ENCODE data around the gene ADAMTS2. TPM values are rescaled to one million over a fixed set of nuclear protein-coding genes. Genes with fewer than 3 reads are reported as not detected.

Gene ADAMTS2
- total RNA-seq, 3 donors from 2014 or later (not counting 1 experiment from before 2014, with no cell fraction given): 0.28 TPM; not detected in 2

- H3K4me3 Mint-ChIP-seq: no peak overlapping the region
- DNase-seq (no peak), ATAC-seq (no peak)
- Histone ChIP-seq H3K9me3 (ENCODE audit: control insufficient read depth, insufficient read depth, low read length) (peaks cover 12% of the 10 kb centered on the region), H3K4me1 (ENCODE audit: control insufficient read depth, insufficient read depth, low read length) (no peaks in the 10 kb centered on the region), H3K27ac (ENCODE audit: low read length) (no peak overlapping the region), H3K4me3 (ENCODE audit: low read length) (no peak overlapping the region), H3K36me3 (ENCODE audit: control insufficient read depth, insufficient read depth, low read length) (no peaks in the 10 kb centered on the region), H3K27me3 (ENCODE audit: control insufficient read depth, insufficient read depth, low read length) (no peaks in the 10 kb centered on the region)
- no peak for TF ChIP-seq CTCF (IDR thresholded peaks at IDR 0.05)
- 93% methylated on average over 6 of the region's 7 CpGs for WGBS (ENCODE audit: insufficient coverage)
- H3K9me3 Mint-ChIP-seq: peaks cover 4 to 5% of the 10 kb centered on the region in 2 donors
- peaks cover 2 to 6% of the 10 kb centered on the region in 2 donors for H3K27me3 Mint-ChIP-seq (ENCODE audit: low read depth in 2 of 2)
- no peak overlapping the region for H3K27ac Mint-ChIP-seq
- intact Hi-C loops (cut with micrococcal nuclease): no loop called here
- H3K36me3 Mint-ChIP-seq: peaks cover 13% of the 10 kb centered on the region
- no peaks in the 10 kb centered on the region for H3K4me1 Mint-ChIP-seq
These were observed 40.7 kb upstream of the ADAMTS2 start for GRCh38 chr5:179385914-179386313.

GRCh38 chr5:179382486-179382885 is 37.2 kb upstream of the ADAMTS2 start:
- Mint-ChIP-seq H3K36me3 (no peaks in the 10 kb centered on the region), H3K27me3 (ENCODE audit: low read depth in 2 of 2) (no peaks in the 10 kb centered on the region), H3K27ac (no peak overlapping the region), H3K9me3 (no peaks in the 10 kb centered on the region), H3K4me3 (no peak overlapping the region), H3K4me1 (no peaks in the 10 kb centered on the region)
- DNase-seq (no peak), ATAC-seq (no peak)
- no peak for TF ChIP-seq CTCF (IDR thresholded peaks at IDR 0.05)
- intact Hi-C loops (cut with micrococcal nuclease): no loop called here
- H3K4me3 ChIP-seq (ENCODE audit: low read length): no peak overlapping the region
- H3K4me1 ChIP-seq (ENCODE audit: control insufficient read depth, insufficient read depth, low read length): no peaks in the 10 kb centered on the region
- H3K27me3 ChIP-seq (ENCODE audit: control insufficient read depth, insufficient read depth, low read length): no peaks in the 10 kb centered on the region
- H3K27ac ChIP-seq (ENCODE audit: low read length): no peak overlapping the region
- no peaks in the 10 kb centered on the region for H3K36me3 ChIP-seq (ENCODE audit: control insufficient read depth, insufficient read depth, low read length)
- WGBS (ENCODE audit: insufficient coverage): 91% methylated on average over 8 of the region's 8 CpGs
- H3K9me3 ChIP-seq (ENCODE audit: control insufficient read depth, insufficient read depth, low read length): no peaks in the 10 kb centered on the region

- H3K36me3 ChIP-seq (ENCODE audit: control insufficient read depth, insufficient read depth, low read length): no peaks in the 10 kb centered on the region
- H3K27me3 ChIP-seq (ENCODE audit: control insufficient read depth, insufficient read depth, low read length): no peaks in the 10 kb centered on the region
- WGBS (ENCODE audit: insufficient coverage): 91% methylated on average over 18 of the region's 18 CpGs
- no peak for TF ChIP-seq CTCF (IDR thresholded peaks at IDR 0.05)
- no peaks in the 10 kb centered on the region for H3K27me3 Mint-ChIP-seq (ENCODE audit: low read depth in 2 of 2)
- no peaks in the 10 kb centered on the region for H3K9me3 ChIP-seq (ENCODE audit: control insufficient read depth, insufficient read depth, low read length)
- H3K9me3 Mint-ChIP-seq: no peaks in the 10 kb centered on the region
- H3K4me3 ChIP-seq (ENCODE audit: low read length): no peak overlapping the region
- H3K27ac Mint-ChIP-seq: no peak overlapping the region
- ATAC-seq (no peak), DNase-seq (no peak)
- H3K27ac ChIP-seq (ENCODE audit: low read length): no peak overlapping the region
- no peaks in the 10 kb centered on the region for H3K4me1 ChIP-seq (ENCODE audit: control insufficient read depth, insufficient read depth, low read length)
- H3K4me3 Mint-ChIP-seq: no peak overlapping the region
- no peaks in the 10 kb centered on the region for H3K4me1 Mint-ChIP-seq
- intact Hi-C loops (cut with micrococcal nuclease): no loop called here
- no peaks in the 10 kb centered on the region for H3K36me3 Mint-ChIP-seq
These were observed 36.4 kb upstream of the ADAMTS2 start for GRCh38 chr5:179381691-179382090.

Measured in natural killer cell (primary cell).